NOMO-1 (cell line): Measurements from ENCODE around the gene SLMAP.
"Not testable (repeated sequence)": the region's sequence is repeated elsewhere in the genome, so short reads cannot be mapped to it uniquely, and the experiment has no call there.

Experiments used
- DNase-seq, 2 experiments: peaks; one replicate each; lab custom pipeline; 2025; ENCODE audit not compliant: unreplicated experiment in 2 of 2; lab: John Stamatoyannopoulos, UW

SLMAP gene

DNA sequence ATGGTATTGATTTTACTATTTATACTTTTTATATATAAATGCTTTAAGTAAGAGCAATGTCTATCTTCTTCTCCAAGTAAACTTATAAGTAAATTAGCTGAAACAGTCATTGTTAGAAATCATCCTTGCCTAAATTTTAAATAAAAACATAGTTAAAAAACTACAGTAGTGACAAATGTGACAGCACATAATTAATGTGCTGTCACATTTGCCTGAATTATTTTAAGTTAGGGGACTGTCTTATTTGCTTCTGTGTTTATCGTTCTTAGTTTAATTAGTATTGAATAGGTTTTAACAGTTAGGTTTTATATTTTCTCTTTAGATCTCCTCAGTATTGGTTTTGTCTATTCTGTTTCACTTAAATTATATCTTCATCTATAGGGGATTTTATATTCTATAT lies 36.1 kb downstream of the SLMAP start:
- DNase-seq = no peak

DNA sequence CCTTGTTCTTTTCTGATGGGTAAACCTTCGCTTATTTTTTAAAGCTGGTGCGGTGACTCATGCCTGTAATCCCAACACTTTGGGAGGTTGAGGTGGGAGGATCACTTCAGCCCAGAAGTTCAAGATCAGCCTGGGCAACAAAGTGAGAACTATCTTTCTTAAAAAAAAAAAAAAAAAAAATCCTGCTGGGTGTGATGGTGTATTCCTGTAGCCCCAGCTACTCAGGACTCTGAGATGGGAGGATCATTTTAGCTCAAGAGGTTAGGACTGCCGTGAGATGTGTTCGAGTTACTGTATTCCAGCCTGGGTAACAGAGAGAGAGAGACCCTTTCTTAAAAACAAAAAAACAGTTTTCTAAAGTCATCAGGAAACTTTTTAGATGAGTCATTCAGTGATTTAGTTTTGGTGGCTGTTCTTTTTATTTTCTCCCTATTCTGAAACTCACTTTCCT lies 37.7 kb downstream of the SLMAP start:
- DNase-seq = no peak

DNA sequence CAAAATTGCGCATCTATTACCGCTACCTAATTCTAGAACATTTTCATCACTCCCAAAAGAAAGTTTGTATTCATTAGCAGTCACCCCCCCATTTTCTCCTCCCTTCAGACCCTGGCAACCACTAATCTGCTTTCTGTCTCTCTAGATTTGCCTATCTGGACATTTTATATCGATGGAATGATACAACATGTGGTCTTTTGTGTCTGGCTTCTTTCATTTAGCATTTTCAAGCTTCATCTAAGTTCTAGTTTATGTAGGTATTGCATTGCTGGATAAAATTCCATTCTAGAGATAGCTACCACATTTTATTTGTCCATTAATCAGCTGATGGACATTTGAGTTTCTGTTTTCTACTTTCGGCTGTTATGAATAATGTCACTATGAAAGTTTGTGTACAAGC lies 38.4 kb downstream of the SLMAP start:
- DNase-seq = no peak

DNA sequence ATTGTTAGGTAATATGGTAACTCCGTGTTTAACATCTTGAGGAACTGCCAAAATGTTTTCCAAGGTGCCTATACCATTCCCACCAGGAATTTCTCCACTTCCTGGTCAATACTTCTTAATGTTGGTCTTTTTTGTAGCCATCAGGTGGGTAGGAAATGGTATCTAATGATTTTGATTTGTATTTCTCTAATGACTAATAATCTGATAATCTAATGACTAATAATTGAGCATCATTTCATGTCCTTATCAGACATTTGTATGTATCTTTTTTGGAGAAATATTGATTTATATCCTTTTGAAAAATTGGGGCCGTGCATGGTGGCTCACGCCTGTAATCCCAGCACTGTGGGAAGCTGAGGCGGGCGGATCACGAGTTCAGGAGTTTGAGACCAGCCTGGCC lies 38.8 kb downstream of the SLMAP start:
- DNase-seq = no peak

DNA sequence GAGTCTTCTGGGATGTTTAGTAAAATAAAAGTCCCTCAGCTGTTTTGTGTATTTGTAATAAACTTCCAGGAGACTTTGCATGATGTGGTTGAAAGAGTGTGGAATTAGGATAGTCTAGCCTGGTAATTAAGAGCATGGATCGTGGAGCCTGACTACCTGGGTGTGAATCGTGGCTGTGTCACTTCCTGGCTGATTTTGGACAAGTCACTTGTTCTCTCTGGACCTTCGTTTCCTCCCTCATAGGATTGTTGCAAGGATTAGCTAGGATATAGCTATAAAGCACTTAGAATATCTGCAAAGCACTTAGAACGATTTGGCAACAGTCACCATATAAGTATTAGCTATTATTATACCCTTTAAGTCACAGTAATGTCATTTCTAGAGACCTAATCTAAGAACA lies 40.2 kb downstream of the SLMAP start:
- no peak for DNase-seq

DNA sequence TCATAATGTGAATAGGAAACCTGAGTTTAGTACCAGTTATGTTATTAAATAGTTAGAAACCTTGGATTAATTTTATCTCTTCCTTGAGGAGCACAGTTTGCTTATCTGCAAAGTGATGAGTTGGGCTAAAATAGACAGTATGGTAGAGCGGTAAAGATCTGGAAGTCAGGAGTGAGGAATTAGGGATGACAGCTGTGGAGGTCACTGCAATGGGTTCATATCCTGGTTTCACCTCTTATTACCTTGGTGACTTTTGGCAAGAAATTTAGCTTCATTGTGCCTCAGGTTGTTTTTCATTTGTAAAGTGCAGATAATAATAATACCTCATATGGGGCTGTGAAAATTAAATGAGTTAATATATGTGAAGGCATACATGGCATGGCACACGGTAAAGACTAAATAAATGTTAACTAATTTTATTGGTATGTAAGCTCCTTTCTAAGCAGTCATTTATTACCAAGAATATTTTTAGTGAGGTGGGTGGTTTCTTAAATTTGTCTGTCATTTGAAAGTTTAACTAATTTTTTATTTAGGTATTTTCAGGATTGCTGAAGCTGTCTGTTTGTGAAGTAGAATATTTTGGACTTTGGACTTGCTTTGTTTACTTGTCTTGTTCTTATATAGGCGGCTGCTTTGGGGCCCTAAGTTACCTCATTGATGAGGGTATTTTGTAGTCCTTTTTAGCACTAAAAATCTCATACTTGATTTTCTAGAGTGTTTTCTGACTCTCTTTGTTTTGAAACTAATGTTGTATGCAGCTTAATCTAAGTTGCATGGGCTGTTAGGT lies 41.8 kb downstream of the SLMAP start:
- no peak for DNase-seq

DNA sequence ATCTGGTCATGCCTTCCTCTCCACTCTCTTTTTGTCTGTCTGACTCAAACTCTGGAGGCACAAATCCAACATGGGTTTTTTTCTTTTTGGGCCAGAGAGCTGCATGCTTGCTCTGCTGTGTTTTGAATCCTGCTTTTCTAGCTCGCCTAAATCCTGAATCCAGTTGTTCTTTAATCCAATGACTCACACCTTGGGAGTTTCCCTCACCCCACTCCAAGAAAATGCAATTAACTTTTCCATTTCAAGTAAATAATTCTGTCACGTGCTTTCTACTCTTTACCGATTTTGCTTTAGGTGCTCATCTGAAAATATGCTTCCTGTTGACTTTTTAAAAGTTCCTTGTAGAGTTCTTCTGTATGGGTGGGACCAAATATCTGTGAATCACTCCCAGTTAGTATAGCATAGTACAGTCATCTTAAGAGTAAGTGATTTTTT lies 47.6 kb downstream of the SLMAP start:
- DNase-seq = no peak

DNA sequence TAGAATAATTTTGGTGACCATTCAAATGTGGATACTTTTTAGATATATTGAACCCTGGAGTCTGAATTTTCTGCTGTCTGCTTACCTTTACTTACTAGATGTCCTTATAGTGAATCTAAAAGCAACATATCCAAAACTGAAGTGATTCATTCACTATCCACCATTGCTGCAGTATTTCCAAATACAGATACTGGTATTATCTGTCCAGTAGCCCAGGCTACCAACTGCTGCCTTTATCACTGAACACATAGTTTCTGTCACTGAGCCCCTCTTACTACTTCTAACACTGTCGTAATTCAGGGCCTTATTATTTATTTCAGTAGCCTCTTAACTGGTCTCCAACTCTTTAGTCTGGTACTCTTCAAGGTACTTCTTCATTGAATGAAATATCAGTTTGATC lies 49.2 kb downstream of the SLMAP start:
- no peak for DNase-seq

DNA sequence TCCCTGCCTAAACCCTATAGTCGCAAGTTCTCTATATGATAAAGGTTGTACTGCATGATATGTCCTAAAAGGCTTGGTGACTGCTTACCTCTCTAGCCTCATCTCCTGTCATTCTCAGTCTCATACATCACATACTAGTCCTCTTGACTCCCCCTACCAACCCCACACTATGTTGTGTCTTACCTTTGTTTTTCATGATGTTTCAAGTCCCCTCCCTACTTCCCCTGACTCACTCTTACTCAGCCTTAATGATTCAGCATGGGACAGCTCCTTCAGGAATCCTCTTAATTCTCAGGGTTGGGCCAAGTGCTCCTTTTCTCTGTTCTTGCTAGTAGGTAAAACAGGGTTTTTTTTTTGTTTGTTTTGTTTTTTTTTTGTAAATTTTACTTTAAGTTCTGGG lies 49.6 kb downstream of the SLMAP start:
- no peak for DNase-seq

DNA sequence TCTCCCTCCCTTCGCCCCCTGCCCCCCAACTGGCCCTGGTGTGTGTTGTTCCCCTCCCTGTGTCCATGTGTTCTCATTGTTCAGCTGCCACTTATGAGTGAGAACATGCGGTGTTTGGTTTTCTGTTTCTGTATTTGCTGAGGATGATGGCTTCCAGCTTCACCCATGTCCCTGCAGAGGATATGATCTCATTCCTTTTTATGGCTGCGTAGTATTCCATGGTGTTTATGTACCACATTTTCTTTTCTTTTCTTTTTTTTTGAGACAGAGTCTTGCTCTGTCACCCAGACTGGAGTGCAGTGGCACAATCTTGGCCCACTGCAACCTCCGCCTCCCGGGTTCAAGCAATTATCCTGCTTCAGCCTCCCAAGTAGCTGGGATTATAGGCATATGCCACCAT lies 50.1 kb downstream of the SLMAP start:
- DNase-seq = not testable (repeated sequence)

DNA sequence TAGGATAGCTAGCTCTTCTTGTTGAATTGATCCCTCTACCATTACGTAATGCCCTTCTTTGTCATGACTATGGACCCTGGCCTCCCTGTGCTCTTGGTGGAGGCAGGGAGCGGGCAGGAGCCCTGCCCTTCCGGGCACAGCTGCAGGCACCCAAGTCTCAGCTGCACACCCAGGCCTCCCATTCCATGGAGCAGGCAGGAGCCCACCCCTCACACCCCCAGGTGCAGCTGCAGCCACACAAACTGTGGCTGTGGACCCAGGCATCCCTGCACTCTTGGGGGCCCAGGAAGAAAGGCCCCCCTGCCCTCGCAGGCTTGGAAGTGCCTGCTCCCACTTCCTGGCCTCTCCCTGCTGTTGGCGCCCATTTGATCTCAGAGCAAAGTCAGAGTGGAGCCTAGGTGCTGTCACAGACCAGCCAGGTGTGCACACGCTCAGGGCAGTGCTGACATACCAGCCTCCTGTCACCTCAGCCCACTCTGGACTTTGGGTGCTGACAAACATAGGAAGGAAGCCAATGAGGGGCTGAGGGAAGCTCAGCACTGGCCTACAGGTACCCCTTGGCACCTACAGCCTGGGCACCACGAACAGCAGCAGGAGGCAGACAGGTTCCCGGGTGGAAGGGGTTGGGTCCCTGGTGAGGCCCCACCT lies 53.0 kb downstream of the SLMAP start:
- no peak for DNase-seq

DNA sequence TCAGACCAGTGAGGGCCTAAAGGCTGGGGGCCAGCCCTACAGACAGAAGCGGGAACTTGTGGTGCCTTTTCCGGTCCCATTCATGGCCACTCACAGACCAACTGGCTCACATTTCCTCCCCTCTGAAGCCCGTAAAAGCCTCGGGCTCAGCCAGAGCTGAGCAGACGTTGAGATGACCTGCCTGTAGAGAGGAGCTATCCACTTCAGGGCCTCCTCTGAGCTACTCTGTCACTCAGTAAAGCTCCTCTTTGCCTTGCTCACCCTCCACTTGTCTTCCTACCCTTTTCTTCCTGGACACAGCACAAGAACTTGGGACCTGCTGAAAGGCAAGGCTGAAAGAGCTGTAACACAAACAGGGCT lies 53.5 kb downstream of the SLMAP start:
- DNase-seq = no peak

DNA sequence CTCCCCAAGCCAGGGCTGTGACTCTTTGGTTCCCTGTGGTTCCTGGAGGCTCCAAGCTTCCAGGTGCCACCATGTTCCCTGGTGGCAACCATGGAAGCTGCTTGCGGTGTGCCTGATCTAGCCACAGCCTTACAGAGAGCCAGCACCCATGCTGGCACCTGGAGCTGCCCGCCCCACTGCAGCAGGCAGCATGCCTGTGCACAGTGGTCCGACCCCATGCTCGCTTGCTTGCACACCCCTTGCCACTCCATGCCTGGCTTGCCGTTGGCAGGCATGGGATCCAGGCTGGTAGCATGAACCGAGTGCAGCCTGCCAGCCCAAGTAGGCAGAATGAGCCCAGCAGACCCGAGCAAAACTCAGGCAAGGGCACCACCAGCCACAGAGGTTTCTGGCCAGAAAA lies 53.9 kb downstream of the SLMAP start:
- DNase-seq = no peak

DNA sequence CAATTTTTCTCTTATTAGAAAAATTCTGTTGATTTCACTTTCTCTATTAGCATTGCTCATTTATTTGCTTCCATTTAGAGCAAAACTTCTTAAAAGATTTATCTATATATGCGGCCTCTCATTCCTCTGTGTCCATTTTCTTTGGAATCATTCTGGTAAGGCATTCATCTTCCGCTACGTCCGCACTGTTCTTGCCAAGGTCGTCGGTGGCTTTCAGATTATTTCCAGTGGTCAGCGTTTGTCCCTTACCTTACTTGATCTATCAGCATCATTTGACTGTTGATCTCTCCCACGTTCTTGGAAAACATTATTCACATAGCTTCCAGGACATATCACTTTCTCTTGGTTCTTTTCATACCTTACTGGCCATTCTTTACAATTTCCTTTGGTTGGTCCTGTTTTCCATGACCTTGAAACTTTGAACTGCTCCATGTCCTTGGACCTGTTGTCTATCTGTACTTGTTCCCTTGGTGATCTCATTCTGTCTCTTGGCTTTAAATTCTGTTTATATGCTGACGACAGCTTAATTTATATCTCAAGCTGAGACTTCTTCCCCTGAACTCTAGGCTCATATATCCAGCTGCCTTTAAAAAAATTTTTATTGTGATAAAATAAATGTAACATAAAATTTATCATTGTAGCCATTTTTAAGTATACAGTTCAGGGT lies 54.5 kb downstream of the SLMAP start:
- no peak for DNase-seq

DNA sequence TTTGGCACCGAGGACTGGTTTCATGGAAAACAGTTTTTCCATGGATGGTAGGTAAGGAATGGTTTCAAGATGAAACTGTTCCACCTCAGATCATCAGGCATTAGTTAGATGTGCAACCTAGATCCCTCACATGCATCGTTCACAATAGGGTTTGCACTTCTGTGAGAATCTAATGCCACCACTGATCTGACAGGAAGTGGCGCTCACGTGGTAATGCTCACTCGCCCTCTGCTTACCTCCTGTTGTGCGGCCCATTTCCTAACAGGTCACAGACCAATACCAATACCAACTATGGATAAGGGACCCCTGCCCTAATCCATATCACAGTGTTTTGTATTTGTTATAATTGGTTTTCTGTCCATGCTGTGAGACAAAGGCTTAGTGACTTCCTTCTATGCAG lies 58.9 kb downstream of the SLMAP start:
- DNase-seq = no peak

DNA sequence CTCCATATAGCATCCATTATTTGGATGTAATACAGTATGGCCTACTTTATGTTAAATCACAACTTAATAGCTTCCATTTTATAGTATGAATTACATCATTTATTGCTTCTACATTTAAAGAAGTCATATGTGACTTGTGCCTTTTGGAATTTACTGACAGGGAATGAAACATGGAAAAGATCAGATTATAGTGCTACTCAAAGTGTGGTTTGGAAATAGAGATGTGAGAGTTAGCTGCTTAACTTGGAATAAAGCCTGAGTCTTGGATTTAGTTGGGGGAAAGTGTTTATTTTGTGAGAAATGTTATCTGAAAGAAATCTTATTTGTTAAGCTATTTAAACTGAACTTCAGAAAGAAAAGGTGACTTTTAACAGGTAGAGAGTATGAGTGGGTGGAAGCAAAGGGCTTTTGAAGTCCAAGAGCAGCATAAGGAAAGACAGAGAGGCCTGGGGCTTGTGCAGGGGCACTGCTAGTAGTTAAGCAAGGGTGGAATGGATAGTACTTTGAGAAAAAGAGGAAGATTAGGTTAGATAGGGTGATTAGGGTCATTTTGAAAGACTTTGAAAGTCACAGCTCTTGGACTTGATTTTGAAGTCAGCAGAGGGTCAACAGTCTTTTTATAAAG lies 60.5 kb downstream of the SLMAP start:
- DNase-seq = peak; percentile 50 to 73

DNA sequence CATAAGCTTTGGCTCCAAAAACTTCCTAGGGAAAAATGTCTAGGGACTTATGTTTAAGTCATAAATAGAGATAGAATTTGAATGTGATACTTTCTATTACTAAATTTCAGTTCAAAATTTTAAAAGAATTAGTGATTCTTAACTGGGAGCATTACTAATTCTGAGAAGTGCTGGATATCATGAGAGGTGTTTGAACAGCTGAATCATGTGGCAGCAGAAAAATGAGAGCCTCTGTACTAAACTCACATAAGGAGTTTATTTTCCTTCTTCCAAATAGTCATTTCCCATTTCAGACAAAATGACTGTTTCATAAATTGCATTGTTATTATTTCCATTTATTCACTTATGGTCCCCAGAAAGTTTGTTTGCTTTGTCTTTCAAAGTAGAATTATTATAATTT lies 62.7 kb downstream of the SLMAP start:
- no peak for DNase-seq

DNA sequence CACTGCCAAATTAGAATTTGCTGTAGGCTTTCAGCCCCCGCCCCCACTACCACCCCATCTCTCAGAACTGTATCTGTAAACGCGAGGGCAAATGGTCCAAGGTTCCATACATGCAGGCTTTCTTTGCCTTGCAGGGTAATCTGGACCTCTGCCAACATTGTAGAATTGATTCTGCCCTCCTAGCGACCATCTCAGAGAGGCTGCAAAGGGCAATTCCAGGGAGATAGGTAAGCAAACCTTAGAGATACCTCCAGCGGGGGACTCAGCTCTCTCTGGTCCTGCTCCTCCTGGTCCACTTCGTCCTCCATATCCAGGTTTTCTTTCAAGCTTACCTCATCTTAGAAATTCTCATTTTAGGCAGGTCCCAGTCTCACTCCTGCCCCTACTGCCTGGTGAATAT lies 64.4 kb downstream of the SLMAP start:
- DNase-seq = no peak

DNA sequence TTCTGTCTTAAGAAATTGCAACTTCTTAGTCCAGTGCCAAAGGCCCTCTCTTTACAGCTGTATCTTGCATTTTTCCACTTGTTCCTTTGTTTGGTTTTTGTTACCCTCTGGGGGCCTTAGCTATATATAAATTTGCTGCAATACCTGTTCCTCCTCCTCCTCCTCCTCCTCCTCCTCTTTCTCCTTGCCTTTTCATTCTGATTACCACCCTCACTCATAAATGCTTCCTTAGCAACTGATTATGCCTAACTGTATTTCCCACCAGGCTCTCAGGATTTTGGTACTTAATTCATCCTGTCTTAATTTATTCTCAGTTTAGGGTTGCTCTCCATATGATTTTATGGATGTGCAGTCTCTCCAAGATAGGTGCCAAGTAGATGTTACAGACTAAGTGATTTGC lies 65.7 kb downstream of the SLMAP start:
- no peak for DNase-seq

DNA sequence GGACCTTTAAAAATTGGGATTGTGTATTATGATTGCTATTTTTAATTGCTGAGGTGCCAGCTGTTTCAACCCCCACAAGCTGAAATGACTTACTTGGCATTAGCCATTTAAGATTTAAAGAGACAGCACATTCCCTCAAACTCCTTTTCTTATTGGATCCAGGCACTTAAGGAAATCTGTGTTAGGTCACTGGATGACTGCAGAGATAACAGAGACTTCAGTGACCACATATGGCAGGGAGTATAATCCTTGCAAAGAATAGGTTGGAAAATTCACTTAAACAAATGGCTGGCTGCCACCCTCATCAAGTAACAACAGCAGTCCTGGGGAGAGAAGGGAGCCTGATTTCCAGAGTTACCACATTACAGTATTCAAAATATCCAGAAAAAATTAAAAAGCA lies 66.6 kb downstream of the SLMAP start:
- no peak for DNase-seq

DNA sequence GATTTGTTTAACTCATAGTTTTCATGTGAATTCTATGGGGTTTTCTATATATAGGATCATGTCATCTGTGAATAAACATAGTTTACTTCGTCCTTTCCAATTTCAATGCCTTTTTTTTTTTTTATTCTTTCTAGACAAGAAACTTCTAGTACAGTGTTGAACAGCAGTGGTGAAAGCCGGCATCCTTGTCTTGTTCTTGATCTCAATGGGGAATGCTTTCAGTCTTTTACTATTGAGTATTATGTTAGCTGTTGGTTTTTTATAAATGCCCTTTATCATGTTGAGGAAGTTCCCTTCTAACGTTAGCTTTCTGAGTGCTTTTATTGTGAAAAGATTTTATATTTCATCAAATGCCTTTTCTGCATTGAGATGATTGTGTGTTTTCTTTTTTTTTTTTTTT lies 69.0 kb downstream of the SLMAP start:
- DNase-seq = no peak
